SK-N-SH (cell line): Measurements from ENCODE around the gene D2HGDH. TPM values are rescaled to one million over a fixed set of nuclear protein-coding genes. Genes with fewer than 3 reads are reported as not detected.

ENCODE experiments used
- CTCF ChIA-PET: fragments of 300-600, 350-600 bp; formaldehyde crosslinking; extraction: SDS; loops from one replicate; lab custom pipeline; 2021; lab: Yijun Ruan, JAX
- POLR2A ChIA-PET: fragments of 350-600 bp; sonication (Branson Sonifier 250); formaldehyde crosslinking; extraction: SDS; loops from one replicate; lab custom pipeline; 2020; ENCODE audit warnings: antibody characterized with exemption, inconsistent platforms; lab: Yijun Ruan, JAX
- DNase-seq: peaks from one replicate; pipeline ENCODE4 v3.0.0; 2012
- H2AFZ ChIP-seq: fragments of 200-600 bp; sonication (generic); 2 replicates; pipeline ENCODE4 v1.8.1; 2016; ENCODE audit warnings: antibody characterized with exemption, mild to moderate bottlenecking, low read depth
- H3F3A ChIP-seq: fragments of 200-600 bp; sonication (generic); replicated peaks from 2 replicates; pipeline ENCODE3; 2016; ENCODE audit warnings: antibody characterized with exemption, mild to moderate bottlenecking; ENCODE audit not compliant: insufficient read depth
- H3K27ac ChIP-seq, 2 experiments: fragments of 200-500 bp in 1 of 2; fragments of 200-600 bp in 1 of 2; sonication (Bioruptor generic) in 1 of 2; sonication (generic), shearing (Covaris generic) in 1 of 2; 2 replicates each; pipeline versions ENCODE4 v1.5.1 to v1.6.1; 2014 to 2016; ENCODE audit warnings: low read depth in 2 of 2, inconsistent platforms in 1 of 2, low read length in 1 of 2, mild to moderate bottlenecking in 1 of 2, mixed read lengths in 1 of 2
- H3K27me3 ChIP-seq: fragments of 200-600 bp; sonication (generic), shearing (Covaris generic); 2 replicates; pipeline ENCODE4 v1.6.1; 2016; ENCODE audit warnings: mixed run types; ENCODE audit not compliant: insufficient read depth
- H3K36me3 ChIP-seq, 2 experiments: fragments of 200-500 bp in 1 of 2; fragments of 200-600 bp in 1 of 2; sonication (Bioruptor generic) in 1 of 2; sonication (generic) in 1 of 2; replicated peaks in 1 of 2; 2 replicates each; pipeline versions ENCODE3 to v1.5.1; 2014 to 2016; ENCODE audit warnings: low read length in 1 of 2, mild to moderate bottlenecking in 1 of 2; ENCODE audit not compliant: insufficient read depth in 2 of 2, control insufficient read depth in 1 of 2
- H3K4me1 ChIP-seq, 2 experiments: fragments of 200-500 bp in 1 of 2; fragments of 200-600 bp in 1 of 2; sonication (Bioruptor generic) in 1 of 2; sonication (generic), shearing (Covaris generic) in 1 of 2; 2 replicates each; pipeline versions ENCODE4 v1.5.1 to v1.6.1; 2014 to 2016; ENCODE audit warnings: low read depth in 1 of 2, low read length in 1 of 2, mixed run types in 1 of 2; ENCODE audit not compliant: insufficient read depth in 2 of 2, control insufficient read depth in 1 of 2
- H3K4me2 ChIP-seq: fragments of 200-600 bp; sonication (generic), shearing (Covaris generic); 2 replicates; pipeline ENCODE4 v1.6.1; 2017; ENCODE audit warnings: mixed run types
- H3K4me3 ChIP-seq, 2 experiments: fragments of 200-500 bp in 1 of 2; fragments of 200-600 bp in 1 of 2; sonication (Bioruptor generic) in 1 of 2; sonication (generic), shearing (Covaris generic) in 1 of 2; 2 replicates each; pipeline versions ENCODE4 v1.5.1 to v1.8.1; 2014 to 2016; ENCODE audit warnings: low read depth in 2 of 2, inconsistent platforms in 1 of 2, low read length in 1 of 2, mild to moderate bottlenecking in 1 of 2, mixed read lengths in 1 of 2, moderate library complexity in 1 of 2
- H3K79me2 ChIP-seq: fragments of 200-600 bp; sonication (generic); 2 replicates; pipeline ENCODE4 v1.8.1; 2017; ENCODE audit warnings: mild to moderate bottlenecking; ENCODE audit not compliant: insufficient read depth
- H3K9ac ChIP-seq: fragments of 200-600 bp; sonication (generic); 2 replicates; pipeline ENCODE4 v1.6.1; 2017; ENCODE audit warnings: mixed run types
- H3K9me2 ChIP-seq: fragments of 200-600 bp; sonication (generic); 2 replicates; pipeline ENCODE4 v1.6.1; 2017; ENCODE audit warnings: mixed run types
- H3K9me3 ChIP-seq: fragments of 200-600 bp; sonication (generic); 2 replicates; pipeline ENCODE4 v1.6.1; 2017; ENCODE audit warnings: mixed run types, mild to moderate bottlenecking, moderate library complexity
- H4K20me1 ChIP-seq: fragments of 200-600 bp; sonication (generic); 2 replicates; pipeline ENCODE4 v1.6.1; 2017; ENCODE audit warnings: mild to moderate bottlenecking, mixed run types; ENCODE audit not compliant: insufficient read depth
- CHD2 ChIP-seq: fragments of 150-350 bp; IDR thresholded peaks from 2 replicates; pipeline ENCODE4 v1.6.1; 2018; ENCODE audit warnings: low read length; ENCODE audit not compliant: partially characterized antibody
- ELF1 ChIP-seq: IDR thresholded peaks from 2 replicates; pipeline ENCODE4 v1.4.0; 2012
- EZH2phosphoT487 ChIP-seq: fragments of 200-600 bp; sonication (generic); IDR thresholded peaks from 2 replicates; pipeline ENCODE4 v1.6.1; 2017; ENCODE audit warnings: low read depth, mixed run types, mild to moderate bottlenecking, antibody characterized with exemption, moderate library complexity, borderline replicate concordance
- FOSL2 ChIP-seq: IDR thresholded peaks from 2 replicates; pipeline ENCODE4 v1.4.0; 2012; ENCODE audit warnings: low read depth, mild to moderate bottlenecking, moderate library complexity, borderline replicate concordance
- FOXJ3 ChIP-seq: sonication (generic); formaldehyde crosslinking; IDR thresholded peaks from 2 replicates; pipeline ENCODE4 v1.5.1; 2020; ENCODE audit warnings: mild to moderate bottlenecking, missing genetic modification reagents
- GABPA ChIP-seq: IDR thresholded peaks from 2 replicates; pipeline ENCODE4 v1.4.0; 2012; ENCODE audit warnings: low read depth, mild to moderate bottlenecking
- GATA2 ChIP-seq: sonication (generic); formaldehyde crosslinking; IDR thresholded peaks from 2 replicates; pipeline ENCODE4 v1.5.0; 2020; ENCODE audit warnings: mild to moderate bottlenecking, missing genetic modification reagents
- NFIC ChIP-seq: IDR thresholded peaks from 2 replicates; pipeline ENCODE4 v1.4.0; 2012; ENCODE audit warnings: borderline replicate concordance
- NRF1 ChIP-seq: IDR thresholded peaks from 2 replicates; pipeline ENCODE4 v1.6.1; 2012; ENCODE audit warnings: low read depth, mild to moderate bottlenecking, low read length
- POLR2AphosphoS5 ChIP-seq: IDR thresholded peaks from 2 replicates; pipeline ENCODE4 v1.6.1; 2012; ENCODE audit warnings: low read depth, low read length
- RXRA ChIP-seq: IDR thresholded peaks from 2 replicates; pipeline ENCODE4 v1.4.0; 2012; ENCODE audit warnings: low read depth, mild to moderate bottlenecking, borderline replicate concordance
- SIN3A ChIP-seq: IDR thresholded peaks from 2 replicates; pipeline ENCODE4 v1.6.1; 2012; ENCODE audit warnings: low read depth, mild to moderate bottlenecking, low read length, moderate library complexity, borderline replicate concordance
- SMC3 ChIP-seq: IDR thresholded peaks from 2 replicates; pipeline ENCODE4 v1.6.1; 2012; ENCODE audit warnings: low read depth, low read length, improper control_type of control experiment
- TAF1 ChIP-seq: IDR thresholded peaks from 2 replicates; pipeline ENCODE4 v1.6.1; 2012; ENCODE audit warnings: low read depth, mild to moderate bottlenecking, low read length, moderate library complexity, borderline replicate concordance
- YY1 ChIP-seq: IDR thresholded peaks from 2 replicates; pipeline ENCODE4 v1.4.0; 2012; ENCODE audit warnings: low read depth, mild to moderate bottlenecking
- WGBS: methylation state at CpG from one replicate; pipeline ENCODE4 v1.1.6; 2017; ENCODE audit warnings: low lambda C conversion rate; 5-methylcytosine and 5-hydroxymethylcytosine counted together
- polyA plus RNA-seq, 3 experiments: library from polyadenylated mRNA; depleted of rRNA; stranded (reverse); fragments of >200 nt; gene quantifications; 2 replicates each; pipeline ENCODE4 v1.2.3, GENCODE V29; 2012
- TF ChIP-seq, protein P1 (sequence below): IDR thresholded peaks from 2 replicates; pipeline ENCODE4 v1.6.1; 2012; ENCODE audit warnings: mild to moderate bottlenecking, low read depth, low read length, moderate library complexity
- TF ChIP-seq, protein P2 (sequence below): IDR thresholded peaks from 2 replicates; pipeline ENCODE4; 2012
- TF ChIP-seq, protein P3 (sequence below): IDR thresholded peaks from 2 replicates; pipeline ENCODE4 v1.4.0; 2012; ENCODE audit warnings: low read depth
- TF ChIP-seq, protein P4 (sequence below): fragments of 200-600 bp; sonication (generic); IDR thresholded peaks from 2 replicates; pipeline ENCODE4 v1.6.1; 2017; ENCODE audit warnings: antibody characterized with exemption, mild to moderate bottlenecking, moderate library complexity
- TF ChIP-seq, protein P5 (sequence below): fragments of 150-350 bp; IDR thresholded peaks from 2 replicates; pipeline ENCODE4 v1.6.1; 2016; ENCODE audit warnings: mild to moderate bottlenecking, low read depth, low read length

The D2HGDH gene
- polyA plus RNA-seq, 1 of the 3 experiments (the other 2 are of a cell fraction) = 36.3 TPM

DNA sequence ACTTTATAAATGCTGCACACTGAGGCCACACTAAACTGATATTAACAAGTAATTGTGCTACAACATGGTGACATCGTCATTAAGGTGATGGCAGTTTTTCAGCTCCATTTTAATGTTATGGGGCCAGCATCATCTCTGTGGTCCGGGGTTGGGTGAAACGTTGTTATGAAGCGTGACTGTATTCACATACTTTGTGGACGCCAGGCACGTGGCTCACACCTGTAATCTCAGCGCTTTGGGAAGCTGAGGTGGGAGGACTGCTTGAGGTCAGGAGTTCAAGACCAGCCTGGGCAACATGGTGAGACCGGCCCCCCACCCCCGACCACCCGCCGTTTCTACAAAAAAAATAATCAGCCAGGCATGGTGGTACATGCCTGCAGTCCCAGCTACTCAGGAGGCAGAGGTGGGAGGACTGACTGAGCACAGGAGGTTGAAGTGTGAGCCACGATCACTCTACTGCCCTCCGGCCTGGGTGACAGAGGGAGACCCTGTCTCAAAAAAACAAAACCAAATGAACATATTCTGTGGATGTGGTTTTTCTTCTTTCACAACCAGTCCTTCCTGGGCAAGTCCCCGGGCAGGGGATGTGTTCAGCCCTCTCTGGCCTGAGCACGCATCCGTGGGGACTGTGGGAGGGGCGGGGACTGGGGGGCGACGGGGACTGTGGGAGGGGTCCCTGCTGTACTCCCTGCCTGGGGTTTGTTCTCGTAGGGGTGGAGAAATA, 29.3 kb downstream of the D2HGDH start:
- Histone ChIP-seq H3F3A (peaks cover 8% of the 10 kb centered on the region), H3K4me2 (no peak overlapping the region)
- no peak for TF ChIP-seq NRF1
- TF ChIP-seq, protein P1, sequence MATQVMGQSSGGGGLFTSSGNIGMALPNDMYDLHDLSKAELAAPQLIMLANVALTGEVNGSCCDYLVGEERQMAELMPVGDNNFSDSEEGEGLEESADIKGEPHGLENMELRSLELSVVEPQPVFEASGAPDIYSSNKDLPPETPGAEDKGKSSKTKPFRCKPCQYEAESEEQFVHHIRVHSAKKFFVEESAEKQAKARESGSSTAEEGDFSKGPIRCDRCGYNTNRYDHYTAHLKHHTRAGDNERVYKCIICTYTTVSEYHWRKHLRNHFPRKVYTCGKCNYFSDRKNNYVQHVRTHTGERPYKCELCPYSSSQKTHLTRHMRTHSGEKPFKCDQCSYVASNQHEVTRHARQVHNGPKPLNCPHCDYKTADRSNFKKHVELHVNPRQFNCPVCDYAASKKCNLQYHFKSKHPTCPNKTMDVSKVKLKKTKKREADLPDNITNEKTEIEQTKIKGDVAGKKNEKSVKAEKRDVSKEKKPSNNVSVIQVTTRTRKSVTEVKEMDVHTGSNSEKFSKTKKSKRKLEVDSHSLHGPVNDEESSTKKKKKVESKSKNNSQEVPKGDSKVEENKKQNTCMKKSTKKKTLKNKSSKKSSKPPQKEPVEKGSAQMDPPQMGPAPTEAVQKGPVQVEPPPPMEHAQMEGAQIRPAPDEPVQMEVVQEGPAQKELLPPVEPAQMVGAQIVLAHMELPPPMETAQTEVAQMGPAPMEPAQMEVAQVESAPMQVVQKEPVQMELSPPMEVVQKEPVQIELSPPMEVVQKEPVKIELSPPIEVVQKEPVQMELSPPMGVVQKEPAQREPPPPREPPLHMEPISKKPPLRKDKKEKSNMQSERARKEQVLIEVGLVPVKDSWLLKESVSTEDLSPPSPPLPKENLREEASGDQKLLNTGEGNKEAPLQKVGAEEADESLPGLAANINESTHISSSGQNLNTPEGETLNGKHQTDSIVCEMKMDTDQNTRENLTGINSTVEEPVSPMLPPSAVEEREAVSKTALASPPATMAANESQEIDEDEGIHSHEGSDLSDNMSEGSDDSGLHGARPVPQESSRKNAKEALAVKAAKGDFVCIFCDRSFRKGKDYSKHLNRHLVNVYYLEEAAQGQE = no peak
- TF ChIP-seq, protein P2, sequence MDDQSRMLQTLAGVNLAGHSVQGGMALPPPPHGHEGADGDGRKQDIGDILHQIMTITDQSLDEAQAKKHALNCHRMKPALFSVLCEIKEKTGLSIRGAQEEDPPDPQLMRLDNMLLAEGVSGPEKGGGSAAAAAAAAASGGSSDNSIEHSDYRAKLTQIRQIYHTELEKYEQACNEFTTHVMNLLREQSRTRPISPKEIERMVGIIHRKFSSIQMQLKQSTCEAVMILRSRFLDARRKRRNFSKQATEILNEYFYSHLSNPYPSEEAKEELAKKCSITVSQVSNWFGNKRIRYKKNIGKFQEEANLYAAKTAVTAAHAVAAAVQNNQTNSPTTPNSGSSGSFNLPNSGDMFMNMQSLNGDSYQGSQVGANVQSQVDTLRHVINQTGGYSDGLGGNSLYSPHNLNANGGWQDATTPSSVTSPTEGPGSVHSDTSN = no peak
- no peak for TF ChIP-seq EZH2phosphoT487
- no peak for TF ChIP-seq FOSL2
- no peak for TF ChIP-seq NFIC
- TF ChIP-seq GABPA = no peak
- no peak for TF ChIP-seq SMC3
- no peak for TF ChIP-seq YY1
- TF ChIP-seq, protein P3, sequence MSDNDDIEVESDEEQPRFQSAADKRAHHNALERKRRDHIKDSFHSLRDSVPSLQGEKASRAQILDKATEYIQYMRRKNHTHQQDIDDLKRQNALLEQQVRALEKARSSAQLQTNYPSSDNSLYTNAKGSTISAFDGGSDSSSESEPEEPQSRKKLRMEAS = no peak
- no peak for TF ChIP-seq SIN3A
- TF ChIP-seq POLR2AphosphoS5 = no peak
- no peak for TF ChIP-seq GATA2
- TF ChIP-seq, protein P4, sequence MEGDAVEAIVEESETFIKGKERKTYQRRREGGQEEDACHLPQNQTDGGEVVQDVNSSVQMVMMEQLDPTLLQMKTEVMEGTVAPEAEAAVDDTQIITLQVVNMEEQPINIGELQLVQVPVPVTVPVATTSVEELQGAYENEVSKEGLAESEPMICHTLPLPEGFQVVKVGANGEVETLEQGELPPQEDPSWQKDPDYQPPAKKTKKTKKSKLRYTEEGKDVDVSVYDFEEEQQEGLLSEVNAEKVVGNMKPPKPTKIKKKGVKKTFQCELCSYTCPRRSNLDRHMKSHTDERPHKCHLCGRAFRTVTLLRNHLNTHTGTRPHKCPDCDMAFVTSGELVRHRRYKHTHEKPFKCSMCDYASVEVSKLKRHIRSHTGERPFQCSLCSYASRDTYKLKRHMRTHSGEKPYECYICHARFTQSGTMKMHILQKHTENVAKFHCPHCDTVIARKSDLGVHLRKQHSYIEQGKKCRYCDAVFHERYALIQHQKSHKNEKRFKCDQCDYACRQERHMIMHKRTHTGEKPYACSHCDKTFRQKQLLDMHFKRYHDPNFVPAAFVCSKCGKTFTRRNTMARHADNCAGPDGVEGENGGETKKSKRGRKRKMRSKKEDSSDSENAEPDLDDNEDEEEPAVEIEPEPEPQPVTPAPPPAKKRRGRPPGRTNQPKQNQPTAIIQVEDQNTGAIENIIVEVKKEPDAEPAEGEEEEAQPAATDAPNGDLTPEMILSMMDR = no peak
- TF ChIP-seq FOXJ3 (CRISPR knock-in tag) = no peak
- TF ChIP-seq, protein P5, sequence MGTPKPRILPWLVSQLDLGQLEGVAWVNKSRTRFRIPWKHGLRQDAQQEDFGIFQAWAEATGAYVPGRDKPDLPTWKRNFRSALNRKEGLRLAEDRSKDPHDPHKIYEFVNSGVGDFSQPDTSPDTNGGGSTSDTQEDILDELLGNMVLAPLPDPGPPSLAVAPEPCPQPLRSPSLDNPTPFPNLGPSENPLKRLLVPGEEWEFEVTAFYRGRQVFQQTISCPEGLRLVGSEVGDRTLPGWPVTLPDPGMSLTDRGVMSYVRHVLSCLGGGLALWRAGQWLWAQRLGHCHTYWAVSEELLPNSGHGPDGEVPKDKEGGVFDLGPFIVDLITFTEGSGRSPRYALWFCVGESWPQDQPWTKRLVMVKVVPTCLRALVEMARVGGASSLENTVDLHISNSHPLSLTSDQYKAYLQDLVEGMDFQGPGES = no peak
- TF ChIP-seq ELF1 = no peak
- TF ChIP-seq RXRA = no peak
- TF ChIP-seq TAF1 = no peak
- no peak for TF ChIP-seq CHD2
- TF ChIP-seq, all 33 proteins: peak for 0
- ChIA-PET CTCF (interaction anchor here (0.7 to 2.5 kb wide), 8 partner anchors 10 to 114 kb away, joined by 3 to 13 read pairs (median 4); partner anchors contain the start of genes D2HGDH and GAL3ST2), POLR2A (interaction anchor here (1.1 kb wide), 1 partner anchor 61 kb away, joined by 3 read pairs; the partner anchor contains the start of gene ING5)
- peak overlapping the region in 1 of 2 experiments; percentile 71; a peak in 1 of 4 replicates for H3K27ac ChIP-seq
- no peaks in the 10 kb centered on the region for H3K79me2 ChIP-seq
- H3K9me2 ChIP-seq = no peaks in the 10 kb centered on the region
- H4K20me1 ChIP-seq = no peaks in the 10 kb centered on the region
- 88% methylated on average over 19 of the region's 20 CpGs for WGBS
- no peaks in the 10 kb centered on the region for H3K9me3 ChIP-seq
- no peak overlapping the region for H3K9ac ChIP-seq
- H3K4me3 ChIP-seq = no peak overlapping the region
- no peaks in the 10 kb centered on the region for H3K27me3 ChIP-seq
- no peak overlapping the region for H2AFZ ChIP-seq
- peaks cover 11 to 16% of the 10 kb centered on the region in 2 experiments for H3K36me3 ChIP-seq
- no peak for DNase-seq
- H3K4me1 ChIP-seq = peaks cover 0 to 39% of the 10 kb centered on the region in 2 experiments; a peak in 1 of 4 replicates
